Glutamatergic neuron (in vitro differentiated cells): ENCODE results near the gene POU2F1. TPM values are rescaled to one million over a fixed set of nuclear protein-coding genes. Genes with fewer than 3 reads are reported as not detected.

Experiments used
- DNase-seq: peaks from one replicate; pipeline ENCODE4 v3.0.0; 2022
- H3K27ac Mint-ChIP-seq: one replicate; pipeline ENCODE4 v1.8.0; 2020; ENCODE audit warnings: mild to moderate bottlenecking, mixed read lengths, inconsistent platforms; ENCODE audit not compliant: unreplicated experiment
- H3K27me3 Mint-ChIP-seq: one replicate; pipeline ENCODE4 v1.8.0; 2020; ENCODE audit warnings: mild to moderate bottlenecking, moderate library complexity, mixed read lengths, inconsistent platforms; ENCODE audit not compliant: unreplicated experiment
- H3K36me3 Mint-ChIP-seq: one replicate; pipeline ENCODE4 v1.8.0; 2020; ENCODE audit warnings: mild to moderate bottlenecking, mixed read lengths, inconsistent platforms; ENCODE audit not compliant: unreplicated experiment
- H3K4me1 Mint-ChIP-seq: one replicate; pipeline ENCODE4 v1.8.0; 2020; ENCODE audit warnings: mild to moderate bottlenecking, low read depth, mixed read lengths, inconsistent platforms; ENCODE audit not compliant: unreplicated experiment
- H3K4me3 Mint-ChIP-seq: one replicate; pipeline ENCODE4 v1.8.0; 2020; ENCODE audit warnings: mild to moderate bottlenecking, mixed read lengths, inconsistent platforms; ENCODE audit not compliant: unreplicated experiment
- H3K9me3 Mint-ChIP-seq: one replicate; pipeline ENCODE4 v1.8.0; 2020; ENCODE audit warnings: mild to moderate bottlenecking, moderate library complexity, mixed read lengths, inconsistent platforms; ENCODE audit not compliant: unreplicated experiment
- total RNA-seq: library from RNA; stranded (reverse); fragmentation: NEBNext Ultra II Directional; extraction: Animal tissue kit (Norgen Biotek cat#: 25700); gene quantifications from one replicate; pipeline ENCODE4 v1.2.1, GENCODE V29; 2021; ENCODE audit not compliant: unreplicated experiment
- TF ChIP-seq, protein P1 (sequence below): fragments of 200-600 bp; sonication (generic); IDR thresholded peaks from one replicate; pipeline ENCODE4 v1.5.0; 2021; ENCODE audit not compliant: partially characterized antibody, unreplicated experiment

Gene POU2F1
- total RNA-seq, 1 donor from 2014 or later: 37.7 TPM

DNA sequence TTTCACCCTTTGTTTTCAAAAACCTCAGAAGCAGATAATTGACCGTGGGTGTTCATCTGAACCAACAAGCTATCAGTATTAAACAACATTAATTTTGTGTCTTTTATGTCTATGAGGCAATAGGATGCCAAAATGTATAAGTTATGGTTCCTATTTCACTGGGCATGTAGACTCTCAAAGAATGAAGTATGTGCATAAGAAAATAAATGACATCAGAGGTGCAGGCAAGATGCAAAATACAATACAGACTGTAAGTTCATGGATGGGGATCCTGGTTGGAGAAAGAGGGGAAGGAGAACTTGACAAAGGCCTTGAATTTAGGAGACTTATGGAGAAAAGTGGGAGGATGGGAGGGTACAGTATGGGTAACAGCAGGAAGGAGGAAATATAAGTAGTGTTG lies 23.4 kb upstream of the POU2F1 start:
- peaks cover 7% of the 10 kb centered on the region for H3K9me3 Mint-ChIP-seq
- no peak overlapping the region for H3K4me3 Mint-ChIP-seq
- peaks cover 9% of the 10 kb centered on the region for H3K27me3 Mint-ChIP-seq
- H3K27ac Mint-ChIP-seq: peak overlapping the region; percentile 60
- H3K4me1 Mint-ChIP-seq: peaks cover 25% of the 10 kb centered on the region
- TF ChIP-seq, protein P1, sequence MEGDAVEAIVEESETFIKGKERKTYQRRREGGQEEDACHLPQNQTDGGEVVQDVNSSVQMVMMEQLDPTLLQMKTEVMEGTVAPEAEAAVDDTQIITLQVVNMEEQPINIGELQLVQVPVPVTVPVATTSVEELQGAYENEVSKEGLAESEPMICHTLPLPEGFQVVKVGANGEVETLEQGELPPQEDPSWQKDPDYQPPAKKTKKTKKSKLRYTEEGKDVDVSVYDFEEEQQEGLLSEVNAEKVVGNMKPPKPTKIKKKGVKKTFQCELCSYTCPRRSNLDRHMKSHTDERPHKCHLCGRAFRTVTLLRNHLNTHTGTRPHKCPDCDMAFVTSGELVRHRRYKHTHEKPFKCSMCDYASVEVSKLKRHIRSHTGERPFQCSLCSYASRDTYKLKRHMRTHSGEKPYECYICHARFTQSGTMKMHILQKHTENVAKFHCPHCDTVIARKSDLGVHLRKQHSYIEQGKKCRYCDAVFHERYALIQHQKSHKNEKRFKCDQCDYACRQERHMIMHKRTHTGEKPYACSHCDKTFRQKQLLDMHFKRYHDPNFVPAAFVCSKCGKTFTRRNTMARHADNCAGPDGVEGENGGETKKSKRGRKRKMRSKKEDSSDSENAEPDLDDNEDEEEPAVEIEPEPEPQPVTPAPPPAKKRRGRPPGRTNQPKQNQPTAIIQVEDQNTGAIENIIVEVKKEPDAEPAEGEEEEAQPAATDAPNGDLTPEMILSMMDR: no peak
- DNase-seq: no peak
- no peaks in the 10 kb centered on the region for H3K36me3 Mint-ChIP-seq

- H3K9me3 Mint-ChIP-seq: peaks cover 7% of the 10 kb centered on the region
- peak overlapping the region; percentile 54 for H3K27ac Mint-ChIP-seq
- H3K27me3 Mint-ChIP-seq: peaks cover 9% of the 10 kb centered on the region
- TF ChIP-seq, protein P1: no peak
- no peak overlapping the region for H3K4me3 Mint-ChIP-seq
- no peaks in the 10 kb centered on the region for H3K36me3 Mint-ChIP-seq
- peaks cover 24% of the 10 kb centered on the region for H3K4me1 Mint-ChIP-seq
- no peak for DNase-seq
Measured at GRCh38 chr1:167197692-167198091, 23.0 kb upstream of the POU2F1 start.

- Mint-ChIP-seq H3K27ac (peak overlapping the region; percentile 54), H3K36me3 (no peaks in the 10 kb centered on the region), H3K4me3 (no peak overlapping the region), H3K9me3 (peaks cover 7% of the 10 kb centered on the region), H3K27me3 (peaks cover 9% of the 10 kb centered on the region), H3K4me1 (peaks cover 24% of the 10 kb centered on the region)
- peak; percentile 53 for DNase-seq
- TF ChIP-seq, protein P1: no peak
Measured at GRCh38 chr1:167198518-167199133, 22.1 kb upstream of the POU2F1 start.

DNA sequence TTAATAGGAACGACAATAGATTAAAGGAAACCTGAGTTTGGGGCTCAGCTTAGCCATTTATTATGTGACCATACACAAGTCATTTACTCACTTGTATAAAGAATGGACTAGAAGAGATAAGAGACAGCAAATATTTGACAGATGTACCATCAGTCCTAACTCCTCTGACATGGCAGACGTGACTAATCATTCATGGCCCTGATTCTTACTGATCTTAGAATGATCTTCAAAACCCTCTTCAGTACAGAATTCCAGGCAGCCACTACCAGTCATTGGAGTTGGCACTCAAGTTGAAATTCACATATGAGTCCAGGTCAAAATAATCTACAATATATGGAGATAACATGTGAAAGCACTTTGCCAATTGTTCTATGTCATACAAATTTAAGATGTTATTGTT lies 21.0 kb upstream of the POU2F1 start:
- Mint-ChIP-seq H3K36me3 (no peaks in the 10 kb centered on the region), H3K27me3 (peaks cover 9% of the 10 kb centered on the region), H3K4me1 (peaks cover 24% of the 10 kb centered on the region), H3K4me3 (no peak overlapping the region), H3K27ac (no peak overlapping the region), H3K9me3 (peaks cover 7% of the 10 kb centered on the region)
- no peak for DNase-seq
- TF ChIP-seq, protein P1: no peak

DNA sequence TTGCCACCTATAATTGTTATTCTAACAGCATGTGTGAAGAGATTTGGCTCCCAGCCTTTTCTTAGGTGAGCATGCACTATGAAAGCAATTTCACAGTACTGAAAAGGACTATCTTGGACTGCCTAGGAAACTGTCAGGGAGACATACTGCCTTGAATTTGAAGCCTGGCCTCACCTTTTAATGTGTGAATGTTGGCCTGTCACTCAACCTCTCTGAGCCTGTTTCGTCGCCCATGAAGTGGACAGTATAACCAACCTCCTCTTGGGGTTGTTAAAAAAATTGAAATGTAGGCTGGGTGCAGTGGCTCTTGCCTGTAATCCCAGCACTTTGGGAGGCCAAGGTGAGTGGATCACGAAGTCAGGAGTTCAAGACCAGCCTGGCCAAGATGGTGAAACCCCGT lies 20.4 kb upstream of the POU2F1 start:
- DNase-seq: no peak
- Mint-ChIP-seq H3K9me3 (peaks cover 7% of the 10 kb centered on the region), H3K4me1 (peaks cover 24% of the 10 kb centered on the region), H3K27ac (no peak overlapping the region), H3K27me3 (peaks cover 9% of the 10 kb centered on the region), H3K4me3 (no peak overlapping the region), H3K36me3 (no peaks in the 10 kb centered on the region)
- TF ChIP-seq, protein P1: no peak
